ENCODE measurements around the gene UQCR11.

Gene UQCR11

DNA sequence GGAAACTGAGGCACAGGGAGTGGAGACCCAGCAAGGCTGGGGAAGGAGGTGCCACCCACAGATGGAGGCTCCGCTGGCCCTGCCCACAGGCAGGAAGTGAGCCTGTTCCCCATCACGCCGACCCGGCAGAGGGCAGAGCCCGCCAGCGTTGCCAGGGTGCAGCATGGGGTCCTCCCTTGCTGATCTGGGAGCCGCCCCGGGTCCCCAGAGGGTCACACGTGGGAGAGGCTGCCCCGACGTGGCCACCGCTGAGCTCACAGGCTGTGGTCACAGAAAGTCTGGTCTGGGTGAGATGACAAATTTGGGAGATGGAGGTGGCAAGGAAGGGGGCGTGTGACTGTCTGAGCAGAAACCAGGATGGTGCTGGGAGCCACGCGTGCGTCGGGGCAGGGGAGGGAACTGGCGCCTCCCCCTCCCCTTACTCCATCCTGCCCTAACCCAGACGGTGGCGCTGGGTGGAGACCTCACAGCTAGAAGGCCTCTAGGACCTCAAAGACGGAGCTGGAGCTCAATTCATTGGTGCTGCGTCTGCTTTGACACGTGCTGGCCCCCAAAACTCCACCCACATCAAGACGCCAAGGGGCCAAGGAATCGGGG, 44.9 kb downstream of the UQCR11 start:
- no peak for DNase-seq
- Histone ChIP-seq H3K4me3 (no peak overlapping the region), H3K9me3 (no peaks in the 10 kb centered on the region), H3K4me1 (no peaks in the 10 kb centered on the region), H3K36me3 (peaks cover 0 to 18% (median 8%) of the 10 kb centered on the region in 3 donors), H3K27me3 (no peaks in the 10 kb centered on the region), H3K27ac (no peak overlapping the region)
- intact Hi-C loops (cut with DNase I; ENCODE audit: low total_unique reads), result no loop called here
- no peak for TF ChIP-seq CTCF (IDR thresholded peaks at IDR 0.05)

- TF ChIP-seq CTCF (IDR thresholded peaks at IDR 0.05), result no peak
- no peak overlapping the region for H3K4me3 ChIP-seq
- DNase-seq, result no peak
- intact Hi-C loops (cut with DNase I; ENCODE audit: low total_unique reads), result no loop called here
- H3K9me3 ChIP-seq, result no peaks in the 10 kb centered on the region
- H3K4me1 ChIP-seq, result no peaks in the 10 kb centered on the region
- peaks cover 0 to 5% of the 10 kb centered on the region in 2 donors for H3K27me3 ChIP-seq
- no peak overlapping the region for H3K27ac ChIP-seq
- H3K36me3 ChIP-seq, result peaks cover 0 to 23% (median 16%) of the 10 kb centered on the region in 3 donors
Observed at GRCh38 chr19:1558552-1558951, 46.7 kb downstream of the UQCR11 start.

- H3K9me3 ChIP-seq, result no peaks in the 10 kb centered on the region
- no peak for DNase-seq
- no peak for TF ChIP-seq CTCF (IDR thresholded peaks at IDR 0.05)
- no peaks in the 10 kb centered on the region for H3K4me1 ChIP-seq
- H3K36me3 ChIP-seq, result peaks cover 0 to 23% (median 16%) of the 10 kb centered on the region in 3 donors
- no peak overlapping the region for H3K27ac ChIP-seq
- intact Hi-C loops (cut with DNase I; ENCODE audit: low total_unique reads), result no loop called here
- H3K4me3 ChIP-seq, result no peak overlapping the region
- H3K27me3 ChIP-seq, result peaks cover 0 to 7% of the 10 kb centered on the region in 2 donors
Observed at GRCh38 chr19:1556390-1557070, 48.7 kb downstream of the UQCR11 start.

GRCh38 chr19:1555487-1556389, 49.5 kb downstream of the UQCR11 start:
- Histone ChIP-seq H3K27ac (no peak overlapping the region), H3K36me3 (peaks cover 0 to 23% (median 16%) of the 10 kb centered on the region in 3 donors), H3K4me1 (no peaks in the 10 kb centered on the region), H3K27me3 (peaks cover 0 to 8% of the 10 kb centered on the region in 2 donors), H3K9me3 (no peaks in the 10 kb centered on the region), H3K4me3 (no peak overlapping the region)
- intact Hi-C loops (cut with DNase I; ENCODE audit: low total_unique reads), result no loop called here
- DNase-seq, result no peak
- TF ChIP-seq CTCF (IDR thresholded peaks at IDR 0.05), result no peak

DNA sequence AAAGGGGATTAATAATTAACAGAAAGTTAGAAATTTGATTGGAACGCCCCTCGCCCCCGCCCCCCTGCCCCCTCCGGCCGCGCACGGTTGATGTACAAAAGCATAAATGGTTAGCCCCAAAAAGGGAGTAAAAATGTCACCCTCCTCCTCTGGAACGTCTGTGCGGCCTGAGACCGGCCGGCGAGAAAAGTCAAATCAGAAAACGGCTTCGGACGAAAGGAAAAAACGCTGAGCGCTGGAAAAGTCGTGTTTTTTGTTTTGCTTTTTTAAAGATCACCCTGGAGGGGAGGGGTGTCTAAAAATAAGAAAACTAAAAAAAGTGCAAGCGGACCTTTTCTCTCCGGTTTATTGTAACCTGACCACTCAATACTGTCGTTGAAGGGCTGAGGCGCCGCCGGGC, 50.3 kb downstream of the UQCR11 start:
- Histone ChIP-seq H3K27ac (no peak overlapping the region), H3K4me3 (no peak overlapping the region), H3K4me1 (no peaks in the 10 kb centered on the region), H3K36me3 (peaks cover 0 to 23% (median 16%) of the 10 kb centered on the region in 3 donors), H3K27me3 (peaks cover 0 to 12% of the 10 kb centered on the region in 2 donors), H3K9me3 (no peaks in the 10 kb centered on the region)
- no peak for TF ChIP-seq CTCF (IDR thresholded peaks at IDR 0.05)
- intact Hi-C loops (cut with DNase I; ENCODE audit: low total_unique reads), result no loop called here
- DNase-seq, result no peak

All from tibial artery (tissue), 4 donors.